ENCODE measurements around the gene PREP. TPM values are rescaled to one million over a fixed set of nuclear protein-coding genes. Genes with fewer than 3 reads are reported as not detected.

Gene PREP
- polyA plus RNA-seq, 2 of the 4 experiments (the other 2 are of a cell fraction), result 18.9 to 29.7 TPM

DNA sequence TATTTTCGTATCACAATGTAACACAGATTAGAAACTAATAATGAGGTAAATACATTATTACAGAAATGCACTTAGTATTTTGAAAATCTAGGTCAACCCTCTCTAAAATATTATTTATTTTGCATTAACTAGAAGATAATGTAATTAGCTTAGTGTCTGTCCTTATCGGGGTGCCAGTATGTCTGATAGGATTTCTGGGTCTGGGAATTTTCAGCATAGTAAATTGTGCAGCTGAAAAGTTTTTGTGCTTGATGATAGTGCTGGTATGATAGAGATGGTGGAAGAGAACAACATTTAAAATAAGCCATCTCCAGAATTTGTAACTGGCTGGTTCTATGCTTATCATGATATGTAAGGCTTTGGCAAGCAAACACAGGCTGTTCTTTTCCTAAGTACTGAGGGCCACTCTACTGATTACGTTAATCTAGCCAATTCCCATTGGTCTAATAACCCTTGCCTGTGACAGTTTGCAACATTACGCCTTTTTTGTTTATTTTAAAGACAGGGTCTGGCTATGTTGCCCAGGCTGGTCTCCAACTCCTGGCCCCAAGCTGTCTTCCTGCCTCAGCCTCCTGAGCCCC lies 50.8 kb downstream of the PREP start:
- POLR2A ChIA-PET, result no interaction called here
- H3K27ac ChIP-seq, result no peak overlapping the region
- H3K4me2 ChIP-seq, result no peak overlapping the region
- no peak for TF ChIP-seq POLR2AphosphoS2 (conservative IDR thresholded peaks at IDR 0.05; ENCODE audit: low read length)
- no peak for TF ChIP-seq MYC (IDR thresholded peaks at IDR 0.05; ENCODE audit: borderline replicate concordance, low read length)
- no peak for TF ChIP-seq HOXB13 (CRISPR knock-in tag; IDR thresholded peaks at IDR 0.05; ENCODE audit: low read depth)
- no peak for TF ChIP-seq MAFK (IDR thresholded peaks at IDR 0.05; ENCODE audit: partially characterized antibody)
- TF ChIP-seq REST (IDR thresholded peaks at IDR 0.05), result no peak
- TF ChIP-seq PHF8 (IDR thresholded peaks at IDR 0.05; ENCODE audit: borderline replicate concordance, low read depth), result no peak
- no peak for TF ChIP-seq HOXA7 (CRISPR knock-in tag; IDR thresholded peaks at IDR 0.05)
- no peak for TF ChIP-seq SREBF2 (IDR thresholded peaks at IDR 0.05)
- TF ChIP-seq KDM1A (IDR thresholded peaks at IDR 0.05; ENCODE audit: low read depth), result no peak
- no peak for TF ChIP-seq BHLHE40 (IDR thresholded peaks at IDR 0.05; ENCODE audit: low read depth, low read length)
- no peak for TF ChIP-seq FOXS1 (CRISPR knock-in tag; IDR thresholded peaks at IDR 0.05)
- no peak for TF ChIP-seq CHD4 (IDR thresholded peaks at IDR 0.05; ENCODE audit: borderline replicate concordance)
- TF ChIP-seq ZNF302 (CRISPR knock-in tag; IDR thresholded peaks at IDR 0.05), result no peak
- TF ChIP-seq HOXB5 (CRISPR knock-in tag; IDR thresholded peaks at IDR 0.05), result no peak
- no peak for TF ChIP-seq EHMT2 (IDR thresholded peaks at IDR 0.05; ENCODE audit: low read depth)
- TF ChIP-seq MAZ (IDR thresholded peaks at IDR 0.05; ENCODE audit: borderline replicate concordance, low read depth, low read length), result no peak
- H3K4me3 ChIP-seq, result no peak overlapping the region
- no peaks in the 10 kb centered on the region for H3K4me1 ChIP-seq
- H3K9me3 ChIP-seq, result 0 out of 3 replicates have a peak, but pooled peaks cover 8% of the 10 kb centered on the region
- no peak for DNase-seq (ENCODE audit: low read depth in 1 of 2, low spot score in 1 of 2)
- WGBS (ENCODE audit: missing lambda C conversion rate), result 92% methylated on average over 4 of the region's 4 CpGs
- no peak for FAIRE-seq
- CTCF ChIA-PET, result no interaction called here
- ATAC-seq, result no peak

DNA sequence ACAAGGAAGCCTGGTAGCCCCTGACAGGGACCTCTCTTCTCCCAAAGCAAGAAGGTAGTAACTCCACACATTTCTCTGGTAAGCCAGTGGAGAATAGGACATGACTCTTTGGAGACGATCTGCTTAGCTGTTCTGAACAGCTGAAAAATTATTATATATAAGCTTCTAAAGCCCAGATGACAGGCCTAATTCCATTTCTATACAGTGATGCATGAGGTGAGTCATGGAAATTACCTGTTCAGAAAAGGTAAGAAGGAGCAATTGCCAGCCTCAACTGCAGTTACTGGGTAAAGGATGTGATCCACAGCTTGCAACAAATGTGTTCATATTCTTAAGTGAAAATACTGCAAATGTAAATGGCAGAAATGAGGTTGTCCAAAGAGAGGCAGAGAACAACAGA lies 54.0 kb downstream of the PREP start:
- no peak overlapping the region for H3K4me2 ChIP-seq
- H3K9me3 ChIP-seq, result no peaks in the 10 kb centered on the region
- no peak overlapping the region for H3K4me3 ChIP-seq
- ChIA-PET CTCF (interaction anchor here (0.5 to 1.7 kb wide), 2 partner anchors 16 to 54 kb away, joined by 4 read pairs; no protein-coding TSS in a partner anchor), POLR2A (interaction anchor here (0.7 kb wide), 1 partner anchor 83 kb away, joined by 7 read pairs; no protein-coding TSS in a partner anchor)
- TF ChIP-seq, protein P1, sequence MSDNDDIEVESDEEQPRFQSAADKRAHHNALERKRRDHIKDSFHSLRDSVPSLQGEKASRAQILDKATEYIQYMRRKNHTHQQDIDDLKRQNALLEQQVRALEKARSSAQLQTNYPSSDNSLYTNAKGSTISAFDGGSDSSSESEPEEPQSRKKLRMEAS (IDR thresholded peaks at IDR 0.05), result no peak
- TF ChIP-seq ESRRA (IDR thresholded peaks at IDR 0.05; ENCODE audit: borderline replicate concordance, low read length) (no peak), HMGXB4 (CRISPR knock-in tag; IDR thresholded peaks at IDR 0.05; ENCODE audit: borderline replicate concordance) (no peak), MYC (IDR thresholded peaks at IDR 0.05; ENCODE audit: borderline replicate concordance, low read length) (no peak), EP300 (IDR thresholded peaks at IDR 0.05) (no peak), CHD4 (IDR thresholded peaks at IDR 0.05; ENCODE audit: borderline replicate concordance) (no peak), HOXB5 (CRISPR knock-in tag; IDR thresholded peaks at IDR 0.05) (no peak), HOXA7 (CRISPR knock-in tag; IDR thresholded peaks at IDR 0.05) (no peak), KDM5A (IDR thresholded peaks at IDR 0.05) (no peak), HEYL (CRISPR knock-in tag; IDR thresholded peaks at IDR 0.05) (no peak)
- no peak overlapping the region for H3K27ac ChIP-seq
- WGBS (ENCODE audit: missing lambda C conversion rate), result 100% methylated on average over 1 of the region's 1 CpG
- no peaks in the 10 kb centered on the region for H3K4me1 ChIP-seq
- FAIRE-seq (no peak), DNase-seq (ENCODE audit: low read depth in 1 of 2, low spot score in 1 of 2) (no peak), ATAC-seq (no peak)

All from A549 (cell line).